T-helper 1 cell treated with Interleukin-12 subunit alpha and Interleukin-12 subunit beta and Interleukin-4 antibody, amounts not matched to agents 30 μg/mL and 1 μg/mL, for 36 hours (primary cell): ENCODE data around the gene WDR64.

Source experiments
- H3K27ac Mint-ChIP-seq: one replicate; pipeline ENCODE4 v1.8.0; 2021; ENCODE audit warnings: mild to moderate bottlenecking, mixed read lengths
- H3K27me3 Mint-ChIP-seq: one replicate; pipeline ENCODE4 v1.8.0; 2021; ENCODE audit warnings: low read depth, mixed read lengths
- H3K36me3 Mint-ChIP-seq: one replicate; pipeline ENCODE4 v1.8.0; 2021; ENCODE audit warnings: low read depth, mixed read lengths
- H3K4me1 Mint-ChIP-seq: one replicate; pipeline ENCODE4 v1.8.0; 2021; ENCODE audit warnings: low read depth, mixed read lengths
- H3K4me3 Mint-ChIP-seq: one replicate; pipeline ENCODE4 v1.8.0; 2021; ENCODE audit warnings: mild to moderate bottlenecking, moderate library complexity, mixed read lengths
- H3K9me3 Mint-ChIP-seq: one replicate; pipeline ENCODE4 v1.8.0; 2021; ENCODE audit warnings: mixed read lengths

WDR64 gene

GRCh38 chr1:241652012-241652411, at the start of gene WDR64:
WDR64 (plus strand) TSS chr1:241652281; CDS start chr1:241652485, 204 bp downstream.
- Mint-ChIP-seq H3K4me3 (no peak within 1 kb of the TSS), H3K27ac (no peak within 1 kb of the TSS), H3K4me1 (no peaks in the 10 kb centered on the region), H3K36me3 (no peaks in the 10 kb centered on the region), H3K27me3 (peaks cover 8% of the 10 kb centered on the region), H3K9me3 (no peaks in the 10 kb centered on the region)

GRCh38 chr1:241603731-241604245, 48.3 kb upstream of the WDR64 start:
- Mint-ChIP-seq H3K4me3 (no peak overlapping the region), H3K9me3 (no peaks in the 10 kb centered on the region), H3K27me3 (no peaks in the 10 kb centered on the region), H3K27ac (no peak overlapping the region), H3K4me1 (no peaks in the 10 kb centered on the region), H3K36me3 (no peaks in the 10 kb centered on the region)

- H3K9me3 Mint-ChIP-seq: no peaks in the 10 kb centered on the region
- no peak overlapping the region for H3K4me3 Mint-ChIP-seq
- H3K36me3 Mint-ChIP-seq: no peaks in the 10 kb centered on the region
- H3K27me3 Mint-ChIP-seq: no peaks in the 10 kb centered on the region
- no peaks in the 10 kb centered on the region for H3K4me1 Mint-ChIP-seq
- no peak overlapping the region for H3K27ac Mint-ChIP-seq
These were observed 46.8 kb upstream of the WDR64 start for GRCh38 chr1:241605146-241605805.

GRCh38 chr1:241606544-241606943, 45.5 kb upstream of the WDR64 start:
- Mint-ChIP-seq H3K4me1 (no peaks in the 10 kb centered on the region), H3K9me3 (no peaks in the 10 kb centered on the region), H3K4me3 (no peak overlapping the region), H3K27ac (no peak overlapping the region), H3K36me3 (no peaks in the 10 kb centered on the region), H3K27me3 (no peaks in the 10 kb centered on the region)

GRCh38 chr1:241607497-241607896, 44.6 kb upstream of the WDR64 start:
- Mint-ChIP-seq H3K36me3 (no peaks in the 10 kb centered on the region), H3K4me1 (no peaks in the 10 kb centered on the region), H3K9me3 (no peaks in the 10 kb centered on the region), H3K4me3 (no peak overlapping the region), H3K27ac (no peak overlapping the region), H3K27me3 (no peaks in the 10 kb centered on the region)

GRCh38 chr1:241608379-241609033, 43.6 kb upstream of the WDR64 start:
- H3K27ac Mint-ChIP-seq: no peak overlapping the region
- H3K4me3 Mint-ChIP-seq: no peak overlapping the region
- no peaks in the 10 kb centered on the region for H3K9me3 Mint-ChIP-seq
- no peaks in the 10 kb centered on the region for H3K27me3 Mint-ChIP-seq
- H3K36me3 Mint-ChIP-seq: no peaks in the 10 kb centered on the region
- peaks cover 4% of the 10 kb centered on the region for H3K4me1 Mint-ChIP-seq

- H3K27me3 Mint-ChIP-seq: no peaks in the 10 kb centered on the region
- peaks cover 4% of the 10 kb centered on the region for H3K4me1 Mint-ChIP-seq
- H3K4me3 Mint-ChIP-seq: no peak overlapping the region
- H3K36me3 Mint-ChIP-seq: no peaks in the 10 kb centered on the region
- H3K27ac Mint-ChIP-seq: no peak overlapping the region
- no peaks in the 10 kb centered on the region for H3K9me3 Mint-ChIP-seq
These were observed 41.8 kb upstream of the WDR64 start for GRCh38 chr1:241610056-241610815.

GRCh38 chr1:241611063-241611462, 41.0 kb upstream of the WDR64 start:
- Mint-ChIP-seq H3K4me3 (no peak overlapping the region), H3K27me3 (no peaks in the 10 kb centered on the region), H3K4me1 (peaks cover 4% of the 10 kb centered on the region), H3K9me3 (no peaks in the 10 kb centered on the region), H3K27ac (no peak overlapping the region), H3K36me3 (no peaks in the 10 kb centered on the region)

- no peaks in the 10 kb centered on the region for H3K9me3 Mint-ChIP-seq
- H3K27me3 Mint-ChIP-seq: no peaks in the 10 kb centered on the region
- H3K36me3 Mint-ChIP-seq: no peaks in the 10 kb centered on the region
- H3K4me1 Mint-ChIP-seq: peaks cover 4% of the 10 kb centered on the region
- no peak overlapping the region for H3K4me3 Mint-ChIP-seq
- no peak overlapping the region for H3K27ac Mint-ChIP-seq
These were observed 40.3 kb upstream of the WDR64 start for GRCh38 chr1:241611736-241612135.

GRCh38 chr1:241612533-241613477, 39.3 kb upstream of the WDR64 start:
- H3K36me3 Mint-ChIP-seq: no peaks in the 10 kb centered on the region
- H3K9me3 Mint-ChIP-seq: no peaks in the 10 kb centered on the region
- H3K4me3 Mint-ChIP-seq: no peak overlapping the region
- H3K27ac Mint-ChIP-seq: no peak overlapping the region
- H3K4me1 Mint-ChIP-seq: peaks cover 4% of the 10 kb centered on the region
- H3K27me3 Mint-ChIP-seq: no peaks in the 10 kb centered on the region

- no peak overlapping the region for H3K4me3 Mint-ChIP-seq
- no peaks in the 10 kb centered on the region for H3K36me3 Mint-ChIP-seq
- peaks cover 4% of the 10 kb centered on the region for H3K4me1 Mint-ChIP-seq
- H3K9me3 Mint-ChIP-seq: no peaks in the 10 kb centered on the region
- H3K27ac Mint-ChIP-seq: no peak overlapping the region
- no peaks in the 10 kb centered on the region for H3K27me3 Mint-ChIP-seq
These were observed 37.9 kb upstream of the WDR64 start for GRCh38 chr1:241614144-241614543.

GRCh38 chr1:241614572-241614971, 37.5 kb upstream of the WDR64 start:
- H3K4me1 Mint-ChIP-seq: peaks cover 4% of the 10 kb centered on the region
- H3K27ac Mint-ChIP-seq: no peak overlapping the region
- H3K36me3 Mint-ChIP-seq: no peaks in the 10 kb centered on the region
- H3K27me3 Mint-ChIP-seq: no peaks in the 10 kb centered on the region
- no peaks in the 10 kb centered on the region for H3K9me3 Mint-ChIP-seq
- H3K4me3 Mint-ChIP-seq: no peak overlapping the region

- Mint-ChIP-seq H3K27ac (no peak overlapping the region), H3K27me3 (no peaks in the 10 kb centered on the region), H3K36me3 (no peaks in the 10 kb centered on the region), H3K9me3 (no peaks in the 10 kb centered on the region), H3K4me3 (no peak overlapping the region), H3K4me1 (peaks cover 4% of the 10 kb centered on the region)
These were observed 36.8 kb upstream of the WDR64 start for GRCh38 chr1:241615043-241615974.
